Activated naive CD8-positive, alpha-beta T cell treated with anti-CD3 and anti-CD28 coated beads for 36 hours (primary cell): ENCODE data around the gene MAJIN. TPM values are rescaled to one million over a fixed set of nuclear protein-coding genes. Genes with fewer than 3 reads are reported as not detected.

ENCODE experiments used
- DNase-seq: peaks from one replicate; pipeline ENCODE4 v3.0.0; 2021
- H3K27ac Mint-ChIP-seq: one replicate; pipeline ENCODE4 v1.8.0; 2022; ENCODE audit warnings: mild to moderate bottlenecking, moderate library complexity, mixed read lengths
- H3K27me3 Mint-ChIP-seq: one replicate; pipeline ENCODE4 v1.8.0; 2022; ENCODE audit warnings: mild to moderate bottlenecking, mixed read lengths
- H3K36me3 Mint-ChIP-seq: one replicate; pipeline ENCODE4 v1.8.0; 2021; ENCODE audit warnings: mild to moderate bottlenecking, mixed read lengths
- H3K4me1 Mint-ChIP-seq: one replicate; pipeline ENCODE4 v1.8.0; 2021; ENCODE audit warnings: mixed read lengths
- H3K4me3 Mint-ChIP-seq: one replicate; pipeline ENCODE4 v1.8.0; 2022; ENCODE audit warnings: mild to moderate bottlenecking, moderate library complexity, mixed read lengths
- H3K9me3 Mint-ChIP-seq: one replicate; pipeline ENCODE4 v1.8.0; 2022; ENCODE audit warnings: mixed read lengths
- total RNA-seq, 2 experiments: library from RNA; stranded (reverse); gene quantifications; one replicate each; pipeline ENCODE4 v1.2.3, GENCODE V29; 2021

MAJIN gene
- total RNA-seq, 2 experiments from 2014 or later = 0.14 TPM; not detected in 1

DNA sequence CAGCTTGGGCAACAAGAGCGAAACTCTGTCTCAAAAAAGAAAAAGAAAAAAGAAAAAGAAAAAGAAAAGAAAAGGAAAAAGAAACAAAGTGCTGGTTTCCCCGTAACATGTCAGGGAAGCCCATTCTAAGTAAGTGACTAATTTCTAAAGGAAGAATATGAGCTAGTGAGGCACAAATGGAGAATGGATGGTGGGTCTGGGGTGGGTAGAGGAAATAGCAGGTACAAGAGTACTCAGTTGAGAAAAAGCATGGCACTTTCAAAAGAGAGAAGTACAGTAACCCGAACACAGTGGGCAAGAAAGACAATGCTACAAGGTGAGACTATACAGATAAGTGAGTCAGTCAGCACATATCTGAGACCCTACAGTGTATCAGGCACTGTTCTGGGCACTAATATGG lies 4.5 kb downstream of the MAJIN start:
- Mint-ChIP-seq H3K4me3 (no peak overlapping the region), H3K27ac (peak overlapping the region; percentile 17), H3K9me3 (peaks cover 2% of the 10 kb centered on the region), H3K36me3 (peaks cover 3% of the 10 kb centered on the region), H3K4me1 (peaks cover 32% of the 10 kb centered on the region), H3K27me3 (peaks cover 4% of the 10 kb centered on the region)
- no peak for DNase-seq

DNA sequence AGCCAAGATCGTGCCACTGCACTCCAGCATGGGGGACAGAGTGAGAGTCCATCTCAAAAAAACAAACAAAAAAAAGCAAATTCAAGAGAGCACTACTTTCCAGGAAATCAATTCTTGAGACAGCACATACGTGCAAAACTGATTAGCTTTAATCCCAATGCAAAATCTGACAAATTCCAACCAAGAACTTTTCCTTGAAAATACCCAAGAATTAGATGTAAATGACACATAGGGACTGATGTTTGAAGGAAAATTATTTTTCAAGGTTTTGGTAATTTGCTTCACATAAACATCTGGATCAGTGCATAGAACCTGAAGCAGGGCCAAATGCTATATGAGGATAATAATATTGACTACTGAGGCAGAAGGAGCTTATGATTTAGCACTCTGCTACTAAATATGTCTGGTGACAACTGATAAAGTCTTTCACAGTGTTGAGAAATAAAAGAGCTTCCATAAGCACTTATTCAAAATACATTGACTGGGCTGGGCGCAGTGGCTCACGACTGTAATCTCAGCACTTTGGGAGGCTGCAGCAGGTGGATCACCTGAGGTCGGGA lies 8.8 kb downstream of the MAJIN start:
- Mint-ChIP-seq H3K4me3 (no peak overlapping the region), H3K27ac (no peak overlapping the region), H3K9me3 (no peaks in the 10 kb centered on the region), H3K27me3 (no peaks in the 10 kb centered on the region), H3K36me3 (no peaks in the 10 kb centered on the region), H3K4me1 (peaks cover 10% of the 10 kb centered on the region)
- no peak for DNase-seq

DNA sequence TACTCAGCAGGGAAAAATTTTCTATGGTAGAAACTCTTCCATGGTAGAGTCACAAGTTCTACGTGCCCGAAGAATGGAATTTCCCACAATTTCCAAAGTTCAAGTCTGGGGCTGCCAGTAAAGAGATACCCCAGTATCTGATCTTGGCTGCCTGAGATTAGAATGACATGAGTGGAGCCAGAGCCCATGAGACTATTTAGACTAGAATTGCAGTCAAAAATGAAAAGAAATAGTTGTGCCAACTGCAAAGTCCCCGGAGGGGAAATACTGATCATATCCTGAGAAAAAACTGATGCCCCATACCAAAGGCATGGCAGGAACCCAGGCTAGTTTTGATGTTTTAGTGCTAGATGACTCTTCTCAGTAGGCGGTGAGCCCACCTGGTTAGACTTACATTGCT lies 11.2 kb downstream of the MAJIN start:
- H3K27me3 Mint-ChIP-seq = no peaks in the 10 kb centered on the region
- no peaks in the 10 kb centered on the region for H3K9me3 Mint-ChIP-seq
- no peak overlapping the region for H3K4me3 Mint-ChIP-seq
- H3K36me3 Mint-ChIP-seq = no peaks in the 10 kb centered on the region
- peaks cover 3% of the 10 kb centered on the region for H3K4me1 Mint-ChIP-seq
- no peak overlapping the region for H3K27ac Mint-ChIP-seq
- DNase-seq = no peak

DNA sequence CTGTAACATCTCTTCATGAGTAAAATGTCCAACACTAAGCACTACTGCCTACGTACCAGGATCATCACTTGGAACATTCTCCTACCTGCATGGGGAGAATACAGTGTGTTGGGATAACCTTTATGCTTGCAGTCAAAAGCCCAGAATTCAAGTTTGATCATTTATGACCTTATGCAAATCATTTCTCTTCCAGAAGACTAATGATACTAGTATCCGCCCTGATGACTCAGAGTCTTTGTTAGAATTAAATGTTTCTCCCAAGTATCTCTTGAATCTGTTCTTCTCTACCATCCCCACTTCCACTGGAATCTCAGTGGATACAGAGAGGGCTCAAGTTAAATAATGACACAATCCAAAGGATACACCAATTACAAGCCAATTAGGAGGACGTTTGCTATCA lies 12.4 kb downstream of the MAJIN start:
- no peaks in the 10 kb centered on the region for H3K9me3 Mint-ChIP-seq
- no peak overlapping the region for H3K27ac Mint-ChIP-seq
- H3K36me3 Mint-ChIP-seq = no peaks in the 10 kb centered on the region
- H3K4me1 Mint-ChIP-seq = no peaks in the 10 kb centered on the region
- no peak overlapping the region for H3K4me3 Mint-ChIP-seq
- H3K27me3 Mint-ChIP-seq = peaks cover 1% of the 10 kb centered on the region
- DNase-seq = no peak

DNA sequence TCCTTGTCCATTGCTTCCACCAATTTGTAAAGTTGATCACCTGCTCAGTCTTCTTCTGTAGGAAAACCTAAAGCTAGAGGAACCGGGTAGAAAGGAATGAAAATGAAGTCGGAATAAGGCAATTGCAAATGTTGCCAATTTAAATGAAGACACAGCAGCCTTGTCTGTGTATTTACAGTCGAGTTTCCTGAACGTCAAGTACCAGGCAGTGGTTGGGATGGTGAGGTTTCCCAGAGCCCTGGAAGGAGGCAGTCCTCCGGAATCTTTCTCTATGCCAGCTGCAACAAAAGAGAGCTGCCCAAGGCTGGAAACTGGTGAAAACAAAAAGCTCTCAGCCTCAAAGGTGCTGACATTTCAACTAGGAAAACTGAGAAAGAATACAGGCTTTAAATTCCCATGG lies 17.7 kb downstream of the MAJIN start:
- Mint-ChIP-seq H3K27ac (no peak overlapping the region), H3K36me3 (no peaks in the 10 kb centered on the region), H3K4me1 (no peaks in the 10 kb centered on the region), H3K4me3 (no peak overlapping the region), H3K27me3 (peaks cover 10% of the 10 kb centered on the region), H3K9me3 (no peaks in the 10 kb centered on the region)
- no peak for DNase-seq

DNA sequence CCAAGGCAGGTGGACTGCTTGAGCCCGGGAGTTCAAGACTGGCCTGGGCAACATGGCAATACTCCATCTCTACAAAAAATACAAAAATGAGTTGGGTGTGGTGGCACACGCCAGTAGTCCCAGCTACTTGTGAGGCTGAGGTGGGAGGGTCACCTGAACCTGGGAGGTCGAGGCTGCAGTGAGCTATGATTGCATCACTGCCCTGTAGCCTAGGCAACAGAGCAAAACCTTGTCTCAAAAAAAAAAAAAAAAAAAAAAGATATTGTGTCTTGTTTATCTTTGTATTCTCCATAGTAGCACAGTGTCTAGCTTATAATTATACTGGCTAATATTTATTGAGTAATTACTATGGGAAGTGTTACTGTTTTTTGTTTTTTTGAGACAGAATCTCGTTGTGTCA lies 20.4 kb downstream of the MAJIN start:
- H3K4me3 Mint-ChIP-seq = no peak overlapping the region
- no peaks in the 10 kb centered on the region for H3K4me1 Mint-ChIP-seq
- H3K36me3 Mint-ChIP-seq = no peaks in the 10 kb centered on the region
- H3K9me3 Mint-ChIP-seq = no peaks in the 10 kb centered on the region
- H3K27ac Mint-ChIP-seq = no peak overlapping the region
- no peak for DNase-seq
- H3K27me3 Mint-ChIP-seq = peaks cover 10% of the 10 kb centered on the region

DNA sequence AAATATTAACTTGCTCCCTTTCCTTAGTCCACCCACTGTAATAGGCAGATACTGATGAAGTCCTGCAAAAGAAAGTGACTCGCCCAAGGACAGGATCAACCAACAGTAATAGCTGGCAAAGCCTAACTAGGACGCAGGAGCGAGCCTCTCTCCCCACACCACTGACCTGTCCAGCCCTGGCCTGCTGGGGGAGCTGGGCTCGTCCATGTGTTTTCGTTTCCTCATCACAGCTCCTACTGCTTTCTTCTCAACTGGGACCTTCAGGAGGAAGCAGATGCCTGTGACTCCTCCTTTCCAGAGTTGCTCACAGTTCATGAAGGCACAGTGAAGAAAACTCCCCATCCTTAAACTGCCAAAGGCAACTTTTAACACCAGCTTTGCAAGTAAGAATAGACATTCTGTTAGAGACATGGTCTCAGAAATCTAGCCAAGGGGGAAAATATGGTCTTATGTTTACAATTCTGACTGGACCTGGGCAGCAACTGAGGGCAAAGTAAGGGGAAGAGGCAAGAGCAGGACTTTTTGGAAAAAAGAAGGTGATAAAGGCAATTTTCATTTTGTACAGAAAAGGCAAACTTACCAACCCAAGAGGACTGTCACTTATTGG lies 24.6 kb downstream of the MAJIN start:
- Mint-ChIP-seq H3K9me3 (no peaks in the 10 kb centered on the region), H3K4me1 (no peaks in the 10 kb centered on the region), H3K27me3 (peaks cover 6% of the 10 kb centered on the region), H3K4me3 (no peak overlapping the region), H3K36me3 (no peaks in the 10 kb centered on the region), H3K27ac (no peak overlapping the region)
- no peak for DNase-seq

DNA sequence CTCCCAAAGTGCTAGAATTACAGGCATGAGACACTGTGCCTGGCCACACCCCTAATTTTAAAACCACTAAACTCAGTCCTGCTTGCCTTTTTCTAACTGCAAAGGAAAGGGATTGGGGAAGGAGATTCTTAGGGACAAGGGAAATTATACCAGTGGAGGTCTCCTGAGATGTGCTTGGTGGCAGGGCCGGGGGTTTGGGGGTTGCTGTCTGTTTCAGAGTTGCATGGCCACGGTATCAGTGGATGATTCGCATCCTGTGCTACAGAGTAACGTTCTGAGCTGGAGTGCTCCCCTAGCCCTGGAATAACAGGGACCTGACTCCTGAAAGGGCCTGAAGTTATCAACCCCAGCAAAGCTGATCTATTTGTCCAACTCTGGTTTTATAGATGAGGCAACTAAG lies 35.4 kb downstream of the MAJIN start:
- H3K27ac Mint-ChIP-seq = no peak overlapping the region
- no peak overlapping the region for H3K4me3 Mint-ChIP-seq
- H3K36me3 Mint-ChIP-seq = no peaks in the 10 kb centered on the region
- no peaks in the 10 kb centered on the region for H3K9me3 Mint-ChIP-seq
- H3K27me3 Mint-ChIP-seq = no peaks in the 10 kb centered on the region
- H3K4me1 Mint-ChIP-seq = no peaks in the 10 kb centered on the region
- DNase-seq = no peak

DNA sequence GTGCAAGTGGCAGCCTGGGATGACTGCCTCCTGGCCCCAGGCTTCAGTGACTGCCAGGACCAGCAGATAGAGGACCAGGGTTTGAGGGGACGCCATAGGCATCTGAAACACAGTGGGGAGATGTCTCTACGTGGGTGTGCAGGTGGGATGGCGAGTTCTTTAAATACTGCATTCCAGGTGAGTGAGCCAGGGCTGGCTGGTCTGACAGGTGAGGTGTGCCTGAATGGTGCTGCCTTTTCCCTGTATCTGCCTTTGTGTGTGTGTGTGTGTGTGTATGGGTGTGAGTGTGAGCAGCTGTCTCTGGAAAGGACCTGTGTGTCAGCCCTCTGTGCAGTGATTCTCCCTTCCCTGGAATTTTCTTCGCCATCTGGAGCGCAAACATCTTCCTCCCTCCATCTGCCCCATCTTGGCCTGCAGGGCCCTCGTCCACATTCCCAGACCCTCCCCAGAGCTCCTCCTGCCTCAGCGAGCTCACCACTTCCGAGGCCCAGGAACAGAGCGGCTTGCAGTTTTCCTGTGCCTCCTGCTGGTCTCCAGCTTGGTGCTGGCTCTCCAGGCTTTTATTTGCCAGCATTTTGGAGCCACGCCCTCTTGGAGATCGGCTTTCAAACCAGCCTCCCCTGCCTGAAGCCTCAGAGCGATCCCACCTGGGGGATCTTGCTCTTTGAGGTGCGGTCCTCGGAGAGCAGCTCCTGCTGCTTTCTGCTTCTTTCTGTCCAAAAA lies 36.4 kb downstream of the MAJIN start, which contains the start of gene GPHA2:
GPHA2 (minus strand) TSS at position 535 of the 723 bp plus-strand sequence; CDS start at position 102, 433 bp downstream.
- Mint-ChIP-seq H3K27ac (no peak within 1 kb of the TSS), H3K4me1 (no peaks in the 10 kb centered on the region), H3K4me3 (no peak within 1 kb of the TSS), H3K27me3 (no peaks in the 10 kb centered on the region), H3K36me3 (no peaks in the 10 kb centered on the region), H3K9me3 (no peaks in the 10 kb centered on the region)
- no peak for DNase-seq

DNA sequence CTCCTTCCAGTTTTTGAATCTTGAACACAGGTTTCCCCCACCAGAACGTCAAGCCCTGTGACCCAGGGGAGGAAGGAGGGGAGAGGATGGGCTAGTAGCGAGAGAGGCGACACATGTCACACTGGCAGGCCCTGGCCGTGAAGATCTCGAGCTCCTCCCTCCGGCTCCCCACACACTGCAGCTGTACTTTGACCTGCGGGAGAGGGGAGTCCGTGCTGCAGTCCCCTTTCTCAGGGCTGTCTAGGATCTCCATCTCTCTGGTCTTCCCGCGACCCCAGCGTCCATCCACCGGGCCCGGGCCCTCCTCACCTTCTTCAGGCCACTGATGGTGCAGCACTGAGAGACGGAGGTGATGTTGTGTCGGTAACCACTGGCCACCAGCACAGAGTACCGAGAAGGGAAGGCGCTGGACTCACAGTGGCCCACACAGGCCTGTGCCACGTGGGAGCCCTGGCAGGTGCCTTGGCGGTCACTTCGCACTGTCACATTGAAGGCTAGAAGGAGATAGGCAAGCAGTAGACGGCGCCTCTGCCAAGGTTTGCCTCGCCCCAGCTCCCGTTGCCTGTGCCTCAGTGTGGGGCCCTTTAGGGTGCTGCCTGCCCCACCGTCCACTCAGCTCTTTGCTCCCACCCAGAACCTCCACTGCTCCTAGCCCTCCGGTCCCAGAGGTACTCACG lies 37.1 kb downstream of the MAJIN start:
- H3K36me3 Mint-ChIP-seq = no peaks in the 10 kb centered on the region
- DNase-seq = no peak
- no peak overlapping the region for H3K27ac Mint-ChIP-seq
- H3K9me3 Mint-ChIP-seq = no peaks in the 10 kb centered on the region
- H3K4me1 Mint-ChIP-seq = no peaks in the 10 kb centered on the region
- H3K4me3 Mint-ChIP-seq = no peak overlapping the region
- H3K27me3 Mint-ChIP-seq = no peaks in the 10 kb centered on the region

DNA sequence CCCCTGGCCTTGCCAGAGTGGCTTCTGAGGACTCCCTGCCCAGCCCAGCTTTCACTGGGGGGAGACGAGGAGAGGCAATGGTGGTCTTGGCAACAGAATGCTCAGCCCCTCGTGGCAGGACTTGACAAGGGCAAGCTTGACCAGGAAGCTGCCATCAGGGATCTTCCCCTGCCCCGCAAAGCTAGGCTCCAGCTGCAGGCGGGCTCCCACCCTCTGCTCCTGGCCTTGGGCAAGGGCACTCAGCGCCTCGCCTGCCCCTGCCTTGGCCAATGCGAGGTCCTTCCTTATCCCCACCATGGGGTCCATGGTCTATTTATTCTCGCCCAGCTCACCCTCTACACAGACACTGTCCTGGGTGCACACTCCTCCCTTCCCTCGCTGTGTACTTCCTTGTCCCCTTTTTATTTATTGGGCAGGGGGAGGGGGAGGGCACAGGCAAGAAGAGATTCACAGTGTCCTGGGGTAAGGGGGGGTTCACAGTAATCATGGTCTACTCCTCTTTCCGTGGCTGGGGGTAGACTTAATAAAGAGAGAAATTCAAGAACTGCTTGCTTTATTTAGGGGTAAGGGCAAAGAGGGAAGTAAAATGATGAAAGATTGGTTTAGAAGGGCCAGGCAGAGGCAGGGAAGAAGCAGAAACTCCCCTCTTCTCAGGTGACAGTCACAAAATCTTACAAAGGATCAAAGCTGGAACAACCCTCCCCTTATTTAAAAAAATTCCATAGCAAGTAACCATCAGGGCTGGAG lies 37.8 kb downstream of the MAJIN start:
- no peaks in the 10 kb centered on the region for H3K9me3 Mint-ChIP-seq
- peaks cover 2% of the 10 kb centered on the region for H3K36me3 Mint-ChIP-seq
- H3K27me3 Mint-ChIP-seq = no peaks in the 10 kb centered on the region
- DNase-seq = no peak
- H3K4me3 Mint-ChIP-seq = no peak overlapping the region
- H3K4me1 Mint-ChIP-seq = no peaks in the 10 kb centered on the region
- H3K27ac Mint-ChIP-seq = no peak overlapping the region

DNA sequence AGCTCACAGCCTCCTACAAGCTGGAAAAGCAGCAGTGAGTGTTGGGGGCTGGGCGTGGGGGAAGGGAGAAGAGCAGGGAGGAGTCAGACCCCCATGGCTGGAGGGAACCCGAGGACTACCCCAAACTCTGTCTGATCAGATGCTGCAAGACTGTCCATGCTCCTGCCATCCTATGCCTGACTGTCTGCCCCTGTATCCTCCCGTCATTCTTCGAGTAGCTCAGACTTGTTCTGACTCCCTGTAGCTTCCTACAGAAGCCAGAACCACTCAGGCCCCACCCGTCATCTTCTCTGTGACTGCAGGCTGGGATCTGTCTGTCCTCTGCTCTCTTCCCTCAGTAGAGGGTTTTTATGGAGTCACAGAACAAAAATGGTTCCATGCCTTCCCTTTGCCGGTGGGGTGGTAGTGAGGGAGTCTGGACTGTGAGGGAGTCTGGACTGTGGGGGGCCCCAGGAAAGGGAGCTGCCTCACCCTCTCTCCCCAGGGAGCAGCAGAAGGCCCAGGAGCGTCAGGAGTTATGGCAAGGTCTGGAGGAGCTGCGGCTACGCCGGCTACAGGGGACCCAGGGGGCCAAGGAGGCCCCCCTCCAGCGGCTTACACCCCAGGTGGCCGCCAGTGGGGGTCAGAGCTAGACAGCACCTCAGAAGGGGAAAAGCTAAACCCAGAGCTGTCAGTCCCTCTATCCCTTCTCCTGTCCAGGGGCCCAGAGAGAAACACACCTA lies 38.5 kb downstream of the MAJIN start:
- H3K27me3 Mint-ChIP-seq = no peaks in the 10 kb centered on the region
- H3K4me1 Mint-ChIP-seq = no peaks in the 10 kb centered on the region
- H3K36me3 Mint-ChIP-seq = peaks cover 2% of the 10 kb centered on the region
- H3K9me3 Mint-ChIP-seq = no peaks in the 10 kb centered on the region
- DNase-seq = no peak
- no peak overlapping the region for H3K27ac Mint-ChIP-seq
- H3K4me3 Mint-ChIP-seq = no peak overlapping the region

DNA sequence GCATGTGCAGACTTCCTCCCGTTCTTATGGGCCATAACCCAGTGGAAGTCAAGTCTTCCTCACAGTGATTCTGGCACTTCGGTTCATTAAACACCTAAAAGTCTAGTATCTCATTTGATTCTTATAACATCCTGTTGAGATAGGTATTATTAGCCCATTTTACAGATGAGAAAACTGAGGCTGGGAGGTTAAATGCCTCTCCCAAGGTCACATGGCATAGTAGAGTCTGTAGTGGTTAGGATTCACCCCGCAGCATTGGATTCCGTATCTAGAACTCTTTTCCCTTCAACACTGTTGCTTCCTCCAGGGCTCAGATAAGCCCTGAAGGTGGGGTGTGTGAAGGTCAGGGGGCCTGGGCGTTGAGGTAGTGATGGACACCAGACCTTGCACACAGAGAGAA lies 39.6 kb downstream of the MAJIN start:
- peaks cover 2% of the 10 kb centered on the region for H3K36me3 Mint-ChIP-seq
- no peaks in the 10 kb centered on the region for H3K27me3 Mint-ChIP-seq
- H3K4me3 Mint-ChIP-seq = no peak overlapping the region

DNA sequence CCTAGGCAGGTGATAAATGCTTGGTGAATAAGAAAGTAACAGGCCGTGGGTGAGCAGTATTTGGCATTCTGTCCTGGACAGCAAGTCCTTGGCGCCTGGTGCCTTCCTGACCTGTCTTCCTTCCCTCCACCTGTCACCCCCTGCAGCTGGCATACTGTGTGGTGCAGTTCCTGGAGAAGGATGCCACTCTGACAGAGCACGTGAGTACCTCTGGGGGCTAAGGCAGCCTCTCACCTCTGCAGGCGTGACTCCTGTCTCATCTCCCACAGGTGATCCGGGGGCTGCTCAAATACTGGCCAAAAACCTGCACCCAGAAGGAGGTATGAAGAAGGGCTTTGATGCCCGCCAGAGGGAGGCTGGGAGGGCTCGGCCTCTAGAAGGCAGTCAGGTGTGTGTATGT lies 40.6 kb downstream of the MAJIN start:
- Mint-ChIP-seq H3K4me1 (no peaks in the 10 kb centered on the region), H3K27me3 (no peaks in the 10 kb centered on the region), H3K27ac (no peak overlapping the region), H3K4me3 (no peak overlapping the region), H3K9me3 (no peaks in the 10 kb centered on the region), H3K36me3 (peaks cover 2% of the 10 kb centered on the region)
- no peak for DNase-seq

More for the DNA sequence above, 39.6 kb downstream of the MAJIN start:
- Mint-ChIP-seq H3K4me1 (no peaks in the 10 kb centered on the region), H3K9me3 (no peaks in the 10 kb centered on the region), H3K27ac (no peak overlapping the region)
- no peak for DNase-seq
